Stimulated activated CD4-positive, alpha-beta T cell treated with anti-CD3 and anti-CD28 coated beads, Interleukin-15, amount 100 ng/mL, for 48 hours (primary cell): ENCODE results near the gene GPR18.
A peak's percentile ranks its signal among the peaks of the same experiment; 100 is the strongest.

Experiments
- DNase-seq, 2 donors: peaks; one replicate each; pipeline ENCODE4 v3.0.0-alpha.2; 2020; ENCODE audit warnings: low read depth in 2 of 2

The GPR18 gene

GRCh38 chr13:99290894-99291293, 32.7 kb upstream of the GPR18 start:
- no peak for DNase-seq

GRCh38 chr13:99289674-99290337, 31.6 kb upstream of the GPR18 start:
- peak in 1 of 2 donors; percentile 48 for DNase-seq

- DNase-seq, result no peak
These were observed 31.1 kb upstream of the GPR18 start for GRCh38 chr13:99289271-99289670.

GRCh38 chr13:99288089-99288488, 29.9 kb upstream of the GPR18 start:
- peak; percentile 56 to 66 for DNase-seq

GRCh38 chr13:99287551-99287950, 29.4 kb upstream of the GPR18 start:
- no peak for DNase-seq

- no peak for DNase-seq
These were observed 27.4 kb upstream of the GPR18 start for GRCh38 chr13:99285432-99286182.

- no peak for DNase-seq
These were observed 24.4 kb upstream of the GPR18 start for GRCh38 chr13:99282264-99283231.

GRCh38 chr13:99281811-99282263, 23.7 kb upstream of the GPR18 start:
- DNase-seq, result no peak

GRCh38 chr13:99280166-99280565, 22.0 kb upstream of the GPR18 start:
- DNase-seq, result no peak

GRCh38 chr13:99279637-99280036, 21.5 kb upstream of the GPR18 start:
- no peak for DNase-seq

GRCh38 chr13:99278843-99279242, 20.7 kb upstream of the GPR18 start:
- DNase-seq, result no peak

- no peak for DNase-seq
These were observed 20.0 kb upstream of the GPR18 start for GRCh38 chr13:99278200-99278599.

GRCh38 chr13:99277629-99278028, 19.4 kb upstream of the GPR18 start:
- no peak for DNase-seq

GRCh38 chr13:99276706-99277105, 18.5 kb upstream of the GPR18 start:
- DNase-seq, result no peak

GRCh38 chr13:99275093-99275469, 16.9 kb upstream of the GPR18 start:
- no peak for DNase-seq

GRCh38 chr13:99273128-99273527, 14.9 kb upstream of the GPR18 start:
- DNase-seq, result no peak

GRCh38 chr13:99272481-99272880, 14.3 kb upstream of the GPR18 start:
- no peak for DNase-seq

GRCh38 chr13:99271249-99271648, 13.1 kb upstream of the GPR18 start:
- no peak for DNase-seq

- DNase-seq, result no peak
These were observed 12.3 kb upstream of the GPR18 start for GRCh38 chr13:99270518-99270917.

- DNase-seq, result no peak
These were observed 11.6 kb upstream of the GPR18 start for GRCh38 chr13:99269627-99270241.

- no peak for DNase-seq
These were observed 10.6 kb upstream of the GPR18 start for GRCh38 chr13:99268822-99269221.

GRCh38 chr13:99267927-99268326, 9.7 kb upstream of the GPR18 start:
- DNase-seq, result no peak
